NCI-H2107 treated with DMSO at 0.1 percent for 48 hours (cell line): Measurements from ENCODE around the gene CWC22.
"Not testable (repeated sequence)": the region's sequence is repeated elsewhere in the genome, so short reads cannot be mapped to it uniquely, and the experiment has no call there.

ENCODE experiments used
- DNase-seq: peaks from one replicate; lab custom pipeline; 2025; ENCODE audit not compliant: unreplicated experiment; lab: John Stamatoyannopoulos, UW

Gene CWC22

GRCh38 chr2:180006781-180007579, at the start of gene CWC22:
TSS of gene CWC22 (minus strand) at chr2:180007297. CDS start at chr2:179993341, 13,956 bp downstream.
- peak; percentile 88 for DNase-seq

- DNase-seq: no peak
Measured at GRCh38 chr2:180056367-180057118, 49.4 kb upstream of the CWC22 start.

- not testable (repeated sequence) for DNase-seq
Measured at GRCh38 chr2:180054576-180054975, 47.5 kb upstream of the CWC22 start.

GRCh38 chr2:180050246-180050645, 43.1 kb upstream of the CWC22 start:
- DNase-seq: no peak

- no peak for DNase-seq
Measured at GRCh38 chr2:180048251-180048650, 41.2 kb upstream of the CWC22 start.

DNA sequence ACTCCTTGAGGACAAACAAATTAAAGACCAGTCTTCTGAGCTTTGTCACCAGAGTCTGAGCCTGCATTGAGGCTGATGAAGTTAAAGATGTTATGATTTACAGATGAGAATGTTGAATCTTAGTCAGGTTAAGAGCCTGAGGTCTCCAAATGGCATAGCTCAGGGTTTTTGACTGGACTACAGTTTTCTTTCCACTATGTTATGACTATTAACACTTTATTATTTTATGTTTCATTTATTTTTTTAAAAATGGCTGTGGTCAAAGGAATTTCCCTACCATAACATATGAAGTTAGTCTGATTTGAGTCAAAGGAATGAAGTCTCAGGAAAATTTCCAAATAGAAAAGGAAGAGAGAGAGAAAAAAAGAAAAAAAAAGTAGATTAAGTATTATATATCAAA, 39.7 kb upstream of the CWC22 start:
- no peak for DNase-seq

- no peak for DNase-seq
Measured at GRCh38 chr2:180046202-180046601, 39.1 kb upstream of the CWC22 start.

GRCh38 chr2:180040146-180040925, 33.2 kb upstream of the CWC22 start:
- no peak for DNase-seq

DNA sequence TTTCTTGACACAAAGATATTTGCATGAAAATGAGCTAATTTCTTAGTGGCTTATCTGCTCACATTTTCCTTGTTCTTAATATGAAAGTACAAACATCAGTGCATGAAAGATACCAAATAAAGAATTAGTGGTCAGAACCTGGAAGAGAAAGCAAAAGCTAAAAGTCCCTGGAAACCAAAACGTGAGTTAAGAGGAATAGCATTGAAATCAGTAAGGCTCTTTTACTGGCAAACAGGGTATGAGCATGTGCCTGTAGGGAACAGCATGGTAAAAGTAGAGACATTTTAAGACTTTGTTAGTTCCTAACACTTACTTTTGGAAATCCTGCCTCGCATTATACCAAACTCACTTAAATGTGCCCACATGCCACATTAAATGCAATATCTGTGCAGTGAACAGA, 31.9 kb upstream of the CWC22 start:
- no peak for DNase-seq

- peak; percentile 87 for DNase-seq
Measured at GRCh38 chr2:180033993-180034894, 27.1 kb upstream of the CWC22 start.

DNA sequence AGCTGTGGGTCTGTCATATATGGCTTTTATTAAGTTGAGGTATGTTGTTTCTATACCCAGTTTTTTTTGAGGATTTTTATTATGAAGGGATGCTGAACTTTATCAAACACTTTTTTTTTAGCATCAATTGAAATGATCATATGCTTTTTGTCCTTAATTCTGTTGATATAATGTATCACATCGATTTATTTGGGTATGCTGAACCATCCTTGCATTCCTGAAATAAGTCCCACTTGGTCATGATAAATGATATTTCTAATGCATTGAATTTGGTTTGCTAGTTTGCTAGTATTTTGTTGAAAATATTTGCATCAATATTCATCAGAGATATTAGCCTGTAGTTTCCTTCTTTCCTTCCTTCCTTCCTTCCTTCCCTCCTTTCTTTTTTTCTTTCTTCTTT, 22.5 kb upstream of the CWC22 start:
- DNase-seq: no peak

GRCh38 chr2:180021850-180022249, 14.8 kb upstream of the CWC22 start:
- DNase-seq: no peak

- no peak for DNase-seq
Measured at GRCh38 chr2:180017784-180018183, 10.7 kb upstream of the CWC22 start.

DNA sequence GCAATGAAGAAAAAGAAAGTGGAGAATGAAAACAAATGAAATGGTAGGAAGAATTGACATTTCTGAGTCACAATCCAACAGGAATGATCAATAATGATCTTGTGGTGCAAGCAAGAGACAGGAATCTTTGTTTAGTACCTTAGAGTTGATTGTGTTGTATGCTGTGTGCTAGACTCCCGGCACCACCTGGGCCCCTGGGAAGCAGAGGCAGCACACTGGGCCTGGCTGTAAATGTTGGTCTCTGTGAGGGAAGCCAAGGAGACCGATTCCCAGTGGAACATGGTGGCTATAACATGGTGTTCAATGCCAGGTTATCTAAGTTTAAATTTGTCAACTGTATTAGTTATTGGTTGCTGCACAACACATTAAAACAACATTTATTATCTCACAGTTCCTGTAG, 9.8 kb upstream of the CWC22 start:
- no peak for DNase-seq

DNA sequence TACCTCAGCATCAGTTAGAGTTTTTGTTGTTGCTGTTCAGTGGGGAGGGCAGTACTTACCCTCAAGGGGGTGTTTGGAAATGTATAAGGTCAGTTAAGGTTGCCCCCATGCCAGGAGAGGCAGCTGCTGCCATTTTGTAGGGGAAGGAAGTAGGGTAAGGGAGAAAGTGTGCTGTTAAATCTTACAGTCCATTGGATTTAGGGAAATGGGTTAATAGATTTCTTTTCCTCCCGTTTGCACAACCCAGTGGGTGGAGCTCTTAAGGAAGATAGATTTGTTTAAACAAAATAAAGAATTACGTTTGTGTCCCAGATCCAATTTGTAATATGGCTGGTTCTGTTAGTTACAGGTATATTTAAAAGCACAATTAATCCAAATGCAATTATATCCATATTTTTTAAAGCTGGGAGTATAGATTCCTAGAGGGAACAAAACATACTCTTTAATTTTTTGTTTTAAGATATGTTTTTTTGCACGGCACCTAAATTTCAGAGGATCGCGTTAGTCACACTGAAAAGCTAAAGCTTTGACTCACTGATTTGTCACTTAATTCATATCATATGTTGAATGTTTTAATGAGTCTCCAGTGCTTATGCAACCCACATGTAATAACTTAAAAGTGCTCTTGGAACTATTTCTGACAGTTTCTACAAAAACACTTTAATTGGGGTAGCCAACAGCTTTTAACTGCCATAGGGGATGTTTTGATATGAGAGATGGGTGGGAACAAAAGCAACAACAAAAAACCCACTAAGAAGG, 9.0 kb upstream of the CWC22 start:
- no peak for DNase-seq

GRCh38 chr2:180012523-180012922, 5.4 kb upstream of the CWC22 start:
- no peak for DNase-seq

DNA sequence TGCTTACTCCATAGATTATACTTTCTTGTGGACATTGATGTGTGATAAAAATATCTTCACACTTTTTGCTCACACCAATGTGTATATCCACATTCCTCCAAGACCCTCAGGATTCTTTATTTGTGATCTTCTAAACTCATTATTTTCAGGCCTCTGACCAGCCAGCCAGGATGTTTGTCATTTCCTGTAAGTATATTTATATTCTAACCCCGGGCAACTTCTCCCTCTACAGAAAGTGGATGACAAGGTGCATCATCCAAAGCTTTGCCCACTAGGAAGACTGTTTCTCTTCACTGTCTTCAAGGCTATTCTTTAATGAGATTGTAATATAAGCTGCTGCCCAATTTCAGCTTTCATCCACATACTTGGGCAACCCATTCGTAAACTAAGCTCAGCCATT, 3.6 kb upstream of the CWC22 start:
- DNase-seq: no peak

DNA sequence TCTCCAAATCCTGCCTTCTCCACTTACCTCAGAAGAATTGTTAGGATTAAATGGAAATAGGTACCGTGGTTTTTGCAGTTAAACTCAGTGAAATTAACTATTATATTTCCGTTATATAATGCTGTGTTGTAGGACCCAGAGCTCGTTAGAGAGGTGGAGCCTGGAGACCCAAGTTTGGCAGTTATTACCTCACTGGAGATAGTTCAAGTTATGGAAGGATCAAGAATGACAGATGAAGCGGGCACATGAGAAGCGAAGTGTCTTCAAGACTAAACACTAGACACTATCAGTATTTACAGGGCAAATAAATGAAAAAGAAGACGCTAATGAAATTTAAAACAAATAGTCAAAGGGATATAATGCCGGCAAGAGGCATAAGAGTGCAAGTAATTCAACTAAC, 866 bp downstream of the CWC22 start:
- no peak for DNase-seq

DNA sequence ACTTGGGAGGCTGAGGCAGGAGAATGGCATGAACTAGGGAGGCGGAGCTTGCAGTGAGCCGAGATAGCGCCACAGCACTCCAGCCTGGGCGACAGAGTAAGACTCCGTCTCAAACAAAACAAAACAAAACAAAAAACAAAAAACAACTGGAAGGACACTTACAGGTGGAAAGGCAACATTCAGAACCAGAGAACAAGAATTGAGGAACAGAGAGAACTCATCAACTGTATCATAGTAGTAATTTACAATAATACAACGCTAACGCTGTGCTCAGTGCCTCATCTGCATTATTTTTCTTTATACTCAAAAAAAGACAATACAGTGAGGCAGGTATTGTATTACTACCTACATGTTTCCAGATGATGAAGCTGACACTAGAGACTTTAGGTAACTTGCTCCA, 1.6 kb downstream of the CWC22 start:
- DNase-seq: not testable (repeated sequence)

- no peak for DNase-seq
Measured at GRCh38 chr2:180004731-180005130, 2.4 kb downstream of the CWC22 start.
